HepG2 (cell line): ENCODE data around the gene GOLT1A. TPM values are rescaled to one million over a fixed set of nuclear protein-coding genes. Genes with fewer than 3 reads are reported as not detected.

ENCODE experiments used
- CBX2 ChIP-seq, 2 experiments: fragments of 200-600 bp in 1 of 2; sonication (generic); formaldehyde crosslinking in 1 of 2; IDR thresholded peaks; 2 replicates each; pipeline versions ENCODE4 v1.7.0 to v1.8.1; 2018 to 2022; ENCODE audit warnings: low read depth in 2 of 2, low read length in 1 of 2, mild to moderate bottlenecking in 1 of 2, missing genetic modification reagents in 1 of 2
- RXRA ChIP-seq: sonication (generic); formaldehyde crosslinking; IDR thresholded peaks from 2 replicates; pipeline ENCODE4 v1.5.1; 2020; ENCODE audit warnings: missing genetic modification reagents
- ZNF136 ChIP-seq: sonication (generic); formaldehyde crosslinking; IDR thresholded peaks from 2 replicates; pipeline ENCODE4 v1.8.1; 2022; ENCODE audit warnings: low read depth, mild to moderate bottlenecking, moderate library complexity, missing genetic modification reagents
- ZNF337 ChIP-seq: sonication (generic); formaldehyde crosslinking; IDR thresholded peaks from 2 replicates; pipeline ENCODE4 v1.5.1; 2020; ENCODE audit warnings: missing genetic modification reagents, low read depth, mild to moderate bottlenecking, borderline replicate concordance
- polyA plus RNA-seq, 8 experiments: library from polyadenylated mRNA; depleted of rRNA in 3 of 8; stranded (reverse) in 7 of 8; unstranded in 1 of 8; fragments of >200 nt; fragmentation: Illumina TruSeq in 4 of 8; extraction: Trizol in 4 of 8; gene quantifications; 2 replicates each; pipeline versions ENCODE4 v1.2.1 to v1.2.3, GENCODE V29; 2011 to 2016; ENCODE audit warnings: low read depth in 4 of 8, missing spikeins in 1 of 8, mixed read lengths in 1 of 8; ENCODE audit not compliant: insufficient read depth in 1 of 8
- total RNA-seq, 5 experiments: library from RNA; depleted of rRNA; stranded (reverse); fragments of >200 nt; fragmentation: Illumina TruSeq; extraction: Trizol; gene quantifications; 2 replicates each; pipeline ENCODE4 v1.2.3, GENCODE V29; 2016; ENCODE audit warnings: low read depth in 1 of 5
- TF ChIP-seq, protein P1 (sequence below): sonication (generic); formaldehyde crosslinking; IDR thresholded peaks from 2 replicates; pipeline ENCODE4 v1.4.0; 2020; ENCODE audit warnings: low read depth, mild to moderate bottlenecking, missing genetic modification reagents
- TF ChIP-seq, protein P2 (sequence below): sonication (generic); formaldehyde crosslinking; IDR thresholded peaks from 2 replicates; pipeline ENCODE4 v1.4.0; 2020; ENCODE audit warnings: missing genetic modification reagents, borderline replicate concordance
- TF ChIP-seq, protein P3 (sequence below): sonication (generic); formaldehyde crosslinking; IDR thresholded peaks from 2 replicates; pipeline ENCODE4 v1.4.0; 2020; ENCODE audit warnings: mild to moderate bottlenecking, missing genetic modification reagents, borderline replicate concordance
- TF ChIP-seq, protein P4 (sequence below): sonication (generic); formaldehyde crosslinking; IDR thresholded peaks from 2 replicates; pipeline ENCODE4 v1.9.0; 2021; ENCODE audit warnings: missing genetic modification reagents, borderline replicate concordance

GOLT1A gene
- total and polyA plus RNA-seq, 2 of the 13 experiments (the other 11 are each of a cell fraction or from before 2014, with no cell fraction given) = 25.8 to 28.0 TPM

DNA sequence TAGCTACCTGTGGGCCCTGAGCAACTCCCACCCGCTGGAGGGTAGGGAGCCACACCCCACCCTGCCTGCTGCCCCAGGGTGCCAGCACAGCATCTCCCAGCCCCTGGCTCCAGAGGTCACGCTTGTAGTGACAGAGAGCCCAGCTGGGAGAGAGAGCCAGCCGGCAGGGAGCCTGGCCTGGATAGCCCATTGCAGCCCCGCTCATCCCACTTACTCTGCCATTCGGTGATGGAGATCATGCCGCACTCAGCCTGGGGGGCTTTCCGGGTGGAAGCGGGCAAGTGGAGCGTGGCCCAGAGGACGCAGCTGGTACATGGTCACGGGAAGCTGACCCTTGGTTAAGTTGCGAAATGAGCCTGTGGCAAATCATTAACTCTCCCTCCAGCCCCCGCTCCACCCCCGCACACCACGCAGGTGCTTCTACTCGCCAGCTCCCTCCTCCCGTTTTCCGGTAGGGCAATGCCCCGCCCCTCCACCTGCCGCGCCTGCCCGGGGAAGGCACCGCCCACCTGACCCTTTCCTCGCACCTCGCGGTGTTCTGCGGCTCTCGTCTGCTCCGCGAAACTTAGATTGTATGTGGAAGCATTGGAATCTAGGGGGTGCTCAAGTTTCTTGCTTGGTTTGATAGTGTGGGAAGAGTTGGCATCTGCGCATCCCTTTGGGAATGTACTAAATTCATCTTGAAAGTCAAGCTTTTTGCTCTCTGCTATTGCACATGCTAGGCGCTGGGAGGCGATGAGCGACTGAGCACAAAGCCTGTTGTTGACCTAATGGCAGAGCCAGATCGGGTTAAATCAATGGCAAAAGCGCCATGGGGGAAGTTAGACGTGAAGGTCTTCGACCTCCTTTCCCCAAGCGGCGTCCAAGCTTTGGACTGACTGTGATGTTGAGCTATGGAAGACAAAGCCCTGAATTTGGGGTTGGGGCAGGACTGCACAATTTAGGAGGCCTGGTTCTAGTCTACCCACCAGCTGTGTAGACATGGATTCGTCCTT is at the start of gene GOLT1A (continued):
- TF ChIP-seq, protein P1, sequence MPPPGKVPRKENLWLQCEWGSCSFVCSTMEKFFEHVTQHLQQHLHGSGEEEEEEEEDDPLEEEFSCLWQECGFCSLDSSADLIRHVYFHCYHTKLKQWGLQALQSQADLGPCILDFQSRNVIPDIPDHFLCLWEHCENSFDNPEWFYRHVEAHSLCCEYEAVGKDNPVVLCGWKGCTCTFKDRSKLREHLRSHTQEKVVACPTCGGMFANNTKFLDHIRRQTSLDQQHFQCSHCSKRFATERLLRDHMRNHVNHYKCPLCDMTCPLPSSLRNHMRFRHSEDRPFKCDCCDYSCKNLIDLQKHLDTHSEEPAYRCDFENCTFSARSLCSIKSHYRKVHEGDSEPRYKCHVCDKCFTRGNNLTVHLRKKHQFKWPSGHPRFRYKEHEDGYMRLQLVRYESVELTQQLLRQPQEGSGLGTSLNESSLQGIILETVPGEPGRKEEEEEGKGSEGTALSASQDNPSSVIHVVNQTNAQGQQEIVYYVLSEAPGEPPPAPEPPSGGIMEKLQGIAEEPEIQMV (CRISPR knock-in tag) = no peak
- TF ChIP-seq, protein P2, sequence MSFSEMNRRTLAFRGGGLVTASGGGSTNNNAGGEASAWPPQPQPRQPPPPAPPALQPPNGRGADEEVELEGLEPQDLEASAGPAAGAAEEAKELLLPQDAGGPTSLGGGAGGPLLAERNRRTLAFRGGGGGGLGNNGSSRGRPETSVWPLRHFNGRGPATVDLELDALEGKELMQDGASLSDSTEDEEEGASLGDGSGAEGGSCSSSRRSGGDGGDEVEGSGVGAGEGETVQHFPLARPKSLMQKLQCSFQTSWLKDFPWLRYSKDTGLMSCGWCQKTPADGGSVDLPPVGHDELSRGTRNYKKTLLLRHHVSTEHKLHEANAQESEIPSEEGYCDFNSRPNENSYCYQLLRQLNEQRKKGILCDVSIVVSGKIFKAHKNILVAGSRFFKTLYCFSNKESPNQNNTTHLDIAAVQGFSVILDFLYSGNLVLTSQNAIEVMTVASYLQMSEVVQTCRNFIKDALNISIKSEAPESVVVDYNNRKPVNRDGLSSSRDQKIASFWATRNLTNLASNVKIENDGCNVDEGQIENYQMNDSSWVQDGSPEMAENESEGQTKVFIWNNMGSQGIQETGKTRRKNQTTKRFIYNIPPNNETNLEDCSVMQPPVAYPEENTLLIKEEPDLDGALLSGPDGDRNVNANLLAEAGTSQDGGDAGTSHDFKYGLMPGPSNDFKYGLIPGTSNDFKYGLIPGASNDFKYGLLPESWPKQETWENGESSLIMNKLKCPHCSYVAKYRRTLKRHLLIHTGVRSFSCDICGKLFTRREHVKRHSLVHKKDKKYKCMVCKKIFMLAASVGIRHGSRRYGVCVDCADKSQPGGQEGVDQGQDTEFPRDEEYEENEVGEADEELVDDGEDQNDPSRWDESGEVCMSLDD (CRISPR knock-in tag) = 0 out of 2 replicates have a peak, but pooled peaks have one; percentile 36
- TF ChIP-seq RXRA = peak; percentile 56
- no peak; the same call in none of the 2 replicates for TF ChIP-seq ZNF136 (CRISPR knock-in tag)
- TF ChIP-seq, protein P3, sequence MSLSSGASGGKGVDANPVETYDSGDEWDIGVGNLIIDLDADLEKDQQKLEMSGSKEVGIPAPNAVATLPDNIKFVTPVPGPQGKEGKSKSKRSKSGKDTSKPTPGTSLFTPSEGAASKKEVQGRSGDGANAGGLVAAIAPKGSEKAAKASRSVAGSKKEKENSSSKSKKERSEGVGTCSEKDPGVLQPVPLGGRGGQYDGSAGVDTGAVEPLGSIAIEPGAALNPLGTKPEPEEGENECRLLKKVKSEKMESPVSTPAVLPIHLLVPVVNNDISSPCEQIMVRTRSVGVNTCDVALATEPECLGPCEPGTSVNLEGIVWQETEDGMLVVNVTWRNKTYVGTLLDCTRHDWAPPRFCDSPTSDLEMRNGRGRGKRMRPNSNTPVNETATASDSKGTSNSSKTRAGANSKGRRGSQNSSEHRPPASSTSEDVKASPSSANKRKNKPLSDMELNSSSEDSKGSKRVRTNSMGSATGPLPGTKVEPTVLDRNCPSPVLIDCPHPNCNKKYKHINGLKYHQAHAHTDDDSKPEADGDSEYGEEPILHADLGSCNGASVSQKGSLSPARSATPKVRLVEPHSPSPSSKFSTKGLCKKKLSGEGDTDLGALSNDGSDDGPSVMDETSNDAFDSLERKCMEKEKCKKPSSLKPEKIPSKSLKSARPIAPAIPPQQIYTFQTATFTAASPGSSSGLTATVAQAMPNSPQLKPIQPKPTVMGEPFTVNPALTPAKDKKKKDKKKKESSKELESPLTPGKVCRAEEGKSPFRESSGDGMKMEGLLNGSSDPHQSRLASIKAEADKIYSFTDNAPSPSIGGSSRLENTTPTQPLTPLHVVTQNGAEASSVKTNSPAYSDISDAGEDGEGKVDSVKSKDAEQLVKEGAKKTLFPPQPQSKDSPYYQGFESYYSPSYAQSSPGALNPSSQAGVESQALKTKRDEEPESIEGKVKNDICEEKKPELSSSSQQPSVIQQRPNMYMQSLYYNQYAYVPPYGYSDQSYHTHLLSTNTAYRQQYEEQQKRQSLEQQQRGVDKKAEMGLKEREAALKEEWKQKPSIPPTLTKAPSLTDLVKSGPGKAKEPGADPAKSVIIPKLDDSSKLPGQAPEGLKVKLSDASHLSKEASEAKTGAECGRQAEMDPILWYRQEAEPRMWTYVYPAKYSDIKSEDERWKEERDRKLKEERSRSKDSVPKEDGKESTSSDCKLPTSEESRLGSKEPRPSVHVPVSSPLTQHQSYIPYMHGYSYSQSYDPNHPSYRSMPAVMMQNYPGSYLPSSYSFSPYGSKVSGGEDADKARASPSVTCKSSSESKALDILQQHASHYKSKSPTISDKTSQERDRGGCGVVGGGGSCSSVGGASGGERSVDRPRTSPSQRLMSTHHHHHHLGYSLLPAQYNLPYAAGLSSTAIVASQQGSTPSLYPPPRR (CRISPR knock-in tag) = peak; percentile 65
- TF ChIP-seq, protein P4, sequence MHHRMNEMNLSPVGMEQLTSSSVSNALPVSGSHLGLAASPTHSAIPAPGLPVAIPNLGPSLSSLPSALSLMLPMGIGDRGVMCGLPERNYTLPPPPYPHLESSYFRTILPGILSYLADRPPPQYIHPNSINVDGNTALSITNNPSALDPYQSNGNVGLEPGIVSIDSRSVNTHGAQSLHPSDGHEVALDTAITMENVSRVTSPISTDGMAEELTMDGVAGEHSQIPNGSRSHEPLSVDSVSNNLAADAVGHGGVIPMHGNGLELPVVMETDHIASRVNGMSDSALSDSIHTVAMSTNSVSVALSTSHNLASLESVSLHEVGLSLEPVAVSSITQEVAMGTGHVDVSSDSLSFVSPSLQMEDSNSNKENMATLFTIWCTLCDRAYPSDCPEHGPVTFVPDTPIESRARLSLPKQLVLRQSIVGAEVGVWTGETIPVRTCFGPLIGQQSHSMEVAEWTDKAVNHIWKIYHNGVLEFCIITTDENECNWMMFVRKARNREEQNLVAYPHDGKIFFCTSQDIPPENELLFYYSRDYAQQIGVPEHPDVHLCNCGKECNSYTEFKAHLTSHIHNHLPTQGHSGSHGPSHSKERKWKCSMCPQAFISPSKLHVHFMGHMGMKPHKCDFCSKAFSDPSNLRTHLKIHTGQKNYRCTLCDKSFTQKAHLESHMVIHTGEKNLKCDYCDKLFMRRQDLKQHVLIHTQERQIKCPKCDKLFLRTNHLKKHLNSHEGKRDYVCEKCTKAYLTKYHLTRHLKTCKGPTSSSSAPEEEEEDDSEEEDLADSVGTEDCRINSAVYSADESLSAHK (CRISPR knock-in tag) = no peak
- no peak for TF ChIP-seq CBX2 (IDR thresholded peaks at IDR 0.05; ENCODE audit: low read depth, low read length)
- TF ChIP-seq CBX2 (CRISPR knock-in tag; IDR thresholded peaks at IDR 0.05; ENCODE audit: low read depth) = 0 out of 2 replicates have a peak, but pooled peaks have one; percentile 70
- TF ChIP-seq ZNF337 (CRISPR knock-in tag) = no peak
